Activated naive CD4-positive, alpha-beta T cell treated with anti-CD3 and anti-CD28 coated beads, Interleukin-2, amount 50 U/mL, for 16 hours (primary cell): ENCODE results near the gene TMEM245.

Experiments
- DNase-seq: peaks from one replicate; pipeline ENCODE4 v3.0.0-alpha.2; 2020

Gene TMEM245

GRCh38 chr9:109100543-109101201, 19.1 kb downstream of the TMEM245 start:
- no peak for DNase-seq

GRCh38 chr9:109098960-109099308, 20.8 kb downstream of the TMEM245 start:
- DNase-seq = no peak

- no peak for DNase-seq
These were observed 21.4 kb downstream of the TMEM245 start for GRCh38 chr9:109098171-109098959.

GRCh38 chr9:109097146-109097545, 22.6 kb downstream of the TMEM245 start:
- no peak for DNase-seq

GRCh38 chr9:109095321-109095720, 24.4 kb downstream of the TMEM245 start:
- no peak for DNase-seq

- DNase-seq = no peak
These were observed 25.5 kb downstream of the TMEM245 start for GRCh38 chr9:109094268-109094667.

- no peak for DNase-seq
These were observed 27.2 kb downstream of the TMEM245 start for GRCh38 chr9:109092587-109092986.

- DNase-seq = no peak
These were observed 27.6 kb downstream of the TMEM245 start for GRCh38 chr9:109092051-109092580.

- DNase-seq = no peak
These were observed 31.5 kb downstream of the TMEM245 start for GRCh38 chr9:109088221-109088620.

GRCh38 chr9:109087795-109088194, 32.0 kb downstream of the TMEM245 start:
- DNase-seq = no peak

GRCh38 chr9:109086221-109086620, 33.5 kb downstream of the TMEM245 start:
- no peak for DNase-seq

GRCh38 chr9:109085510-109085909, 34.2 kb downstream of the TMEM245 start:
- no peak for DNase-seq

- DNase-seq = no peak
These were observed 35.8 kb downstream of the TMEM245 start for GRCh38 chr9:109083813-109084405.

GRCh38 chr9:109083141-109083540, 36.6 kb downstream of the TMEM245 start:
- DNase-seq = no peak

- DNase-seq = no peak
These were observed 37.6 kb downstream of the TMEM245 start for GRCh38 chr9:109082091-109082620.

- no peak for DNase-seq
These were observed 45.4 kb downstream of the TMEM245 start for GRCh38 chr9:109074236-109074889.

GRCh38 chr9:109072821-109073435, 46.8 kb downstream of the TMEM245 start:
- no peak for DNase-seq

GRCh38 chr9:109072133-109072692, 47.5 kb downstream of the TMEM245 start:
- no peak for DNase-seq

GRCh38 chr9:109068764-109069163, 51.0 kb downstream of the TMEM245 start:
- no peak for DNase-seq

GRCh38 chr9:109064963-109065702, 54.6 kb downstream of the TMEM245 start:
- DNase-seq = no peak

- no peak for DNase-seq
These were observed 56.0 kb downstream of the TMEM245 start for GRCh38 chr9:109063760-109064159.

- DNase-seq = no peak
These were observed 57.2 kb downstream of the TMEM245 start for GRCh38 chr9:109062543-109062942.
